Measurements from ENCODE around the gene ERBB2. TPM values are rescaled to one million over a fixed set of nuclear protein-coding genes. Genes with fewer than 3 reads are reported as not detected.

The ERBB2 gene
- total RNA-seq, 1 donor from 2014 or later = 75.2 TPM

GRCh38 chr17:39750131-39751015, 50.5 kb downstream of the ERBB2 start:
- H3K4me3 ChIP-seq = no peak overlapping the region
- Mint-ChIP-seq H3K9me3 (no peaks in the 10 kb centered on the region), H3K27ac (no peak overlapping the region), H3K27me3 (ENCODE audit: insufficient read depth, low read depth) (peaks cover 7% of the 10 kb centered on the region), H3K4me3 (no peak overlapping the region), H3K36me3 (no peaks in the 10 kb centered on the region), H3K4me1 (peaks cover 8% of the 10 kb centered on the region)
- no peaks in the 10 kb centered on the region for H3K79me2 ChIP-seq (ENCODE audit: low read depth)
- H3K4me1 ChIP-seq = peaks cover 4% of the 10 kb centered on the region
- H2AFZ ChIP-seq (replicated peaks) = no peak overlapping the region
- no peak overlapping the region for H3K27ac ChIP-seq
- no peaks in the 10 kb centered on the region for H3K36me3 ChIP-seq
- no peak overlapping the region for H3K4me2 ChIP-seq
- peaks cover 24% of the 10 kb centered on the region for H3K27me3 ChIP-seq
- peaks cover 16% of the 10 kb centered on the region for H3F3A ChIP-seq (ENCODE audit: low read depth)
- H4K20me1 ChIP-seq (ENCODE audit: low read depth) = no peaks in the 10 kb centered on the region
- no peaks in the 10 kb centered on the region for H3K9me3 ChIP-seq (ENCODE audit: low read depth)
- no peak for TF ChIP-seq EZH2phosphoT487 (IDR thresholded peaks at IDR 0.05)
- TF ChIP-seq EZH2 (IDR thresholded peaks at IDR 0.05) = no peak
- no peak for TF ChIP-seq CTCF (IDR thresholded peaks at IDR 0.05)
- no peak overlapping the region for H3K9ac ChIP-seq
- DNase-seq (ENCODE audit: low spot score) = no peak

- H3K4me3 ChIP-seq = no peak overlapping the region
- H3K4me3 Mint-ChIP-seq = no peak overlapping the region
- peaks cover 31% of the 10 kb centered on the region for H3K27me3 ChIP-seq
- H2AFZ ChIP-seq (replicated peaks) = no peak overlapping the region
- H3K9me3 Mint-ChIP-seq = no peaks in the 10 kb centered on the region
- H3K36me3 ChIP-seq = no peaks in the 10 kb centered on the region
- H3K27ac Mint-ChIP-seq = no peak overlapping the region
- H3K27ac ChIP-seq = no peak overlapping the region
- DNase-seq (ENCODE audit: low spot score) = no peak
- peaks cover 4% of the 10 kb centered on the region for H3K4me1 ChIP-seq
- peaks cover 8% of the 10 kb centered on the region for H3K27me3 Mint-ChIP-seq (ENCODE audit: insufficient read depth, low read depth)
- H3F3A ChIP-seq (ENCODE audit: low read depth) = peaks cover 17% of the 10 kb centered on the region
- no peaks in the 10 kb centered on the region for H3K36me3 Mint-ChIP-seq
- H3K79me2 ChIP-seq (ENCODE audit: low read depth) = no peaks in the 10 kb centered on the region
- H3K9ac ChIP-seq = no peak overlapping the region
- peaks cover 10% of the 10 kb centered on the region for H3K4me1 Mint-ChIP-seq
- TF ChIP-seq EZH2phosphoT487 (IDR thresholded peaks at IDR 0.05) (no peak), EZH2 (IDR thresholded peaks at IDR 0.05) (no peak), CTCF (IDR thresholded peaks at IDR 0.05) (no peak)
- no peaks in the 10 kb centered on the region for H4K20me1 ChIP-seq (ENCODE audit: low read depth)
- no peaks in the 10 kb centered on the region for H3K9me3 ChIP-seq (ENCODE audit: low read depth)
- H3K4me2 ChIP-seq = no peak overlapping the region
Measured at GRCh38 chr17:39751016-39751543, 51.2 kb downstream of the ERBB2 start.

GRCh38 chr17:39751637-39752036, 51.8 kb downstream of the ERBB2 start:
- Mint-ChIP-seq H3K36me3 (no peaks in the 10 kb centered on the region), H3K4me3 (no peak overlapping the region), H3K27ac (no peak overlapping the region), H3K27me3 (ENCODE audit: insufficient read depth, low read depth) (peaks cover 8% of the 10 kb centered on the region), H3K9me3 (no peaks in the 10 kb centered on the region), H3K4me1 (peaks cover 10% of the 10 kb centered on the region)
- no peak overlapping the region for H3K4me3 ChIP-seq
- H3K36me3 ChIP-seq = no peaks in the 10 kb centered on the region
- no peak for DNase-seq (ENCODE audit: low spot score)
- no peak overlapping the region for H3K27ac ChIP-seq
- H2AFZ ChIP-seq (replicated peaks) = no peak overlapping the region
- no peaks in the 10 kb centered on the region for H3K9me3 ChIP-seq (ENCODE audit: low read depth)
- no peak overlapping the region for H3K4me2 ChIP-seq
- TF ChIP-seq EZH2 (IDR thresholded peaks at IDR 0.05) (no peak), EZH2phosphoT487 (IDR thresholded peaks at IDR 0.05) (no peak), CTCF (IDR thresholded peaks at IDR 0.05) (no peak)
- H3K79me2 ChIP-seq (ENCODE audit: low read depth) = no peaks in the 10 kb centered on the region
- peaks cover 34% of the 10 kb centered on the region for H3K27me3 ChIP-seq
- H3K4me1 ChIP-seq = peaks cover 4% of the 10 kb centered on the region
- H4K20me1 ChIP-seq (ENCODE audit: low read depth) = no peaks in the 10 kb centered on the region
- H3K9ac ChIP-seq = no peak overlapping the region
- H3F3A ChIP-seq (ENCODE audit: low read depth) = peaks cover 17% of the 10 kb centered on the region

Data from neural progenitor cell (in vitro differentiated cells).